NCI-H345 (cell line): ENCODE measurements around the gene GP1BB.
"Not testable (repeated sequence)": the region's sequence is repeated elsewhere in the genome, so short reads cannot be mapped to it uniquely, and the experiment has no call there.

ENCODE experiments used
- DNase-seq: peaks from one replicate; lab custom pipeline; 2025; lab: John Stamatoyannopoulos, UW

The GP1BB gene

GRCh38 chr22:19714312-19715187 is 8.8 kb upstream of the GP1BB start, which contains the start of gene SEPTIN5:
TSS of gene SEPTIN5 (plus strand) at chr22:19714503. CDS start at chr22:19714589, 86 bp downstream.
- DNase-seq = no peak

GRCh38 chr22:19715188-19715930 is 8.0 kb upstream of the GP1BB start:
- no peak for DNase-seq

GRCh38 chr22:19716041-19716828 is 7.1 kb upstream of the GP1BB start:
- no peak for DNase-seq

GRCh38 chr22:19716829-19717105 is 6.6 kb upstream of the GP1BB start:
- DNase-seq = no peak

GRCh38 chr22:19717181-19717580 is 6.2 kb upstream of the GP1BB start:
- no peak for DNase-seq

GRCh38 chr22:19717691-19718455 is 5.5 kb upstream of the GP1BB start:
- peak; percentile 60 for DNase-seq

- DNase-seq = no peak
These were observed 4.8 kb upstream of the GP1BB start for GRCh38 chr22:19718456-19719049.

GRCh38 chr22:19719050-19719482 is 4.3 kb upstream of the GP1BB start:
- no peak for DNase-seq

- no peak for DNase-seq
These were observed 3.8 kb upstream of the GP1BB start for GRCh38 chr22:19719488-19720021.

- DNase-seq = no peak
These were observed 3.0 kb upstream of the GP1BB start for GRCh38 chr22:19720150-19720827.

- no peak for DNase-seq
These were observed 2.4 kb upstream of the GP1BB start for GRCh38 chr22:19720999-19721329.

- no peak for DNase-seq
These were observed 1.8 kb upstream of the GP1BB start for GRCh38 chr22:19721330-19722177.

GRCh38 chr22:19722178-19722981 is 959 bp upstream of the GP1BB start:
- no peak for DNase-seq

GRCh38 chr22:19722982-19723231 is 432 bp upstream of the GP1BB start:
- no peak for DNase-seq

GRCh38 chr22:19723983-19724827 is 866 bp downstream of the GP1BB start:
- DNase-seq = no peak

GRCh38 chr22:19724927-19725661 is 1.8 kb downstream of the GP1BB start:
- no peak for DNase-seq

- DNase-seq = not testable (repeated sequence)
These were observed 2.9 kb downstream of the GP1BB start for GRCh38 chr22:19726064-19726788.
